ENCODE results near the gene NDUFA7. TPM values are rescaled to one million over a fixed set of nuclear protein-coding genes. Genes with fewer than 3 reads are reported as not detected.
"Not testable (repeated sequence)": the region's sequence is repeated elsewhere in the genome, so short reads cannot be mapped to it uniquely, and the experiment has no call there.

NDUFA7 gene
- total RNA-seq, 1 donor: 9.1 TPM

GRCh38 chr19:8352134-8352827 is 31.1 kb upstream of the NDUFA7 start:
- DNase-seq (ENCODE audit: low read depth): peak; percentile 59
- H3K4me3 ChIP-seq (ENCODE audit: low read depth, low read length): peak overlapping the region; percentile 34
- TF ChIP-seq CTCF (IDR thresholded peaks at IDR 0.05; ENCODE audit: insufficient read depth, low read depth, low read length): no peak

GRCh38 chr19:8349629-8350372 is 28.6 kb upstream of the NDUFA7 start:
- H3K4me3 ChIP-seq (ENCODE audit: low read depth, low read length); DNase-seq (ENCODE audit: low read depth): not testable (repeated sequence)

GRCh38 chr19:8343483-8343844 is 22.3 kb upstream of the NDUFA7 start:
- DNase-seq (ENCODE audit: low read depth): no peak
- peak overlapping the region; percentile 68 for H3K4me3 ChIP-seq (ENCODE audit: low read depth, low read length)
- TF ChIP-seq CTCF (IDR thresholded peaks at IDR 0.05; ENCODE audit: insufficient read depth, low read depth, low read length): no peak

- peak within 1 kb of the TSS; percentile 68 for H3K4me3 ChIP-seq (ENCODE audit: low read depth, low read length)
- no peak for TF ChIP-seq CTCF (IDR thresholded peaks at IDR 0.05; ENCODE audit: insufficient read depth, low read depth, low read length)
- DNase-seq (ENCODE audit: low read depth): peak; percentile 97
Measured at GRCh38 chr19:8342684-8343482, 21.7 kb upstream of the NDUFA7 start, which contains the start of gene KANK3. KANK3 (minus strand) TSS chr19:8343262; CDS start chr19:8337828, 5,434 bp downstream.

- no peak for TF ChIP-seq CTCF (IDR thresholded peaks at IDR 0.05; ENCODE audit: insufficient read depth, low read depth, low read length)
- peak overlapping the region; percentile 68 for H3K4me3 ChIP-seq (ENCODE audit: low read depth, low read length)
Measured at GRCh38 chr19:8342316-8342683, 21.1 kb upstream of the NDUFA7 start.

GRCh38 chr19:8341504-8341903 is 20.3 kb upstream of the NDUFA7 start:
- DNase-seq (ENCODE audit: low read depth); H3K4me3 ChIP-seq (ENCODE audit: low read depth, low read length): not testable (repeated sequence)

More at GRCh38 chr19:8342316-8342683, 21.1 kb upstream of the NDUFA7 start:
- no peak for DNase-seq (ENCODE audit: low read depth)

- TF ChIP-seq CTCF (IDR thresholded peaks at IDR 0.05; ENCODE audit: insufficient read depth, low read depth, low read length): peak; percentile 32
- no peak overlapping the region for H3K4me3 ChIP-seq (ENCODE audit: low read depth, low read length)
- DNase-seq (ENCODE audit: low read depth): peak; percentile 96
Measured at GRCh38 chr19:8340341-8341096, 19.3 kb upstream of the NDUFA7 start.

All from fibroblast of villous mesenchyme (primary cell).